Fibroblast of skin of right quadriceps (primary cell): ENCODE results near the gene OLFM2.
"Not testable (repeated sequence)": the region's sequence is repeated elsewhere in the genome, so short reads cannot be mapped to it uniquely, and the experiment has no call there.

ENCODE experiments used
- DNase-seq: peaks from one replicate; pipeline ENCODE4 v3.0.0-alpha.2; 2013

Gene OLFM2

DNA sequence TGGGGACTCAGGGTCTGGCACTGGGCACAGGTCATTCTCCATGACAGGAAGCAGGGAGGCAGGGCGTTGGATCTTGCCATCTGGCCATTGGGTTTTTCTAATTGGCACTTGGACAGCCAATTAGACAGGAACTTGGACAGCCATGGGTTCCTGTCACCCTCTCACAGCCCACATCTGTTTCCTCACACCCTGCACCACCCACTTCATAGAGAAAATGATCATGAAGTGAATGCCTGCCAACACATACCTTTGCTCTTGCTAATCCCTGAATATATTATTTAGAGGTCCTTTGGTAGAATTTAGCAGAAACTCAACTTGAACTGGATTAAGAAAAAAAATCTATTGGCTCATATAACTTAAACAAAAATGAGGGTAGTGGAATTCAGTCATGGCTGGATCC is 4.9 kb upstream of the OLFM2 start:
- no peak for DNase-seq

DNA sequence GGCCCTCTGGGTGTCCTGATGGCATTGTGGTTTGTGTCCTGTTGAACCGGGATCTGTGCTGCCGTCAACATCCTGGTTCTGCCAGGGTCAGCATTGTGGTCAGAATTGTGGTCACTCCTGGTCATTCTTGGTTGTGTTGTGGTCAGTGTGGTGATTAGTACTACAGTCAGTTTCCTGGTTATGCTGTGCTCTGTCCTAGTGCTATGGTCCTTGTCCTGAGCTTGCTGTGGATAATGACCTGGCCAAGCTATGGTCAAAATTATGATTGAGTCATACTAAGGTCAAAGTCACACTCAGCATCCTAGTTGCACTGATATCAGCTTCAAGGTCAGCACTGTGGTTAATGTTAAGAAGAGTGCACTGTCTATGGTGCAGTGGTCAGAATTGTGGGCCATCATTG is 4.5 kb upstream of the OLFM2 start:
- DNase-seq: no peak

DNA sequence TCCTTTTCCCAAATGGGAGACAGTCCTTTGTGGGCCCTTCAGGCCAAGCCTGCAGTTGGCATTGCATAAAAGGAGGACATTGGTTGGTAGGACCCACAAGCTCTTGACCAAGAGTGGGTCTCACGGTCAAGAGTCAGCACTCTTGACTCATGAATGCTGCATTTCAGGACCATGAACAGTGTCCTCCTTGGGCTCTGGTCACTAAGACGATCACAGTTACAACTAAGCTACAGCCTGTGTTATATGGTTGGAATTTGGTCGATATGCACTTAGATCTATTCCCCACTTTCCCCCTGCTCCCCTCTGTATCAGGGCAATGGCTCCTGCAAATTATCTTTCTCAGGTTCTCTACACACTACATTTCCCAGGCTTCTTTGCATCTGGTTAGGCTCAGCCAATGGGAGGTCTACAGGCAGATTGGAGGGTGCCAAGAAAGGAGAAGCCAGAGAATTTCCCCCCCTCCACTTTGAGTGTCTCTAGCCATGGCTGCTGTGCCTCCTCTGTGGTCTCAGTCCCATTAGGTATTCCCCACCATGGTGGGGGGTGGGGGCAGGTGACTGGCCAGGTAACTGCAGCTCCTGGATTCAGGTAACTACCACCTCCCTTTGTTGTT is 3.1 kb upstream of the OLFM2 start:
- DNase-seq: no peak

DNA sequence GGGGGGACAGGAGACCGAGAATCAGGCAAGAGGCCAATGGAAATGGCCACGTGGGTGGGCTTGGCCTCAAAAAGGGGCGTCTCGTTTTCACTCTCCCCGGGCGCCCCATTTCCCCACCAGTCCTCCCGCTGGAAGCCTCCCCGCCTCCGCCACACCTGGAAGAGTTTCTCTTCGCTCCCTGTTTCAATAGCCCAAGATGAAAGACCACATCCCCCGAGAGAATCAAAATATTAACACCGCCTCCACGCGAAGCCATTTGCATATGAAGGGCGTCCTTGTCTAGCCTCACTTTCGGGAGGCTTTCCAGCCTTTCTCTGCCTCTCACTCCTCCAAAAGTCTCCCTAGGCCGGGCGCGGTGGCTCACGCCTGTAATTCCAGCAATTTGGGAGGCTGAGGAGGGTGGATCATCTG is 691 bp upstream of the OLFM2 start:
- no peak for DNase-seq

- no peak for DNase-seq
These were observed 599 bp downstream of the OLFM2 start for GRCh38 chr19:9935506-9936325.

DNA sequence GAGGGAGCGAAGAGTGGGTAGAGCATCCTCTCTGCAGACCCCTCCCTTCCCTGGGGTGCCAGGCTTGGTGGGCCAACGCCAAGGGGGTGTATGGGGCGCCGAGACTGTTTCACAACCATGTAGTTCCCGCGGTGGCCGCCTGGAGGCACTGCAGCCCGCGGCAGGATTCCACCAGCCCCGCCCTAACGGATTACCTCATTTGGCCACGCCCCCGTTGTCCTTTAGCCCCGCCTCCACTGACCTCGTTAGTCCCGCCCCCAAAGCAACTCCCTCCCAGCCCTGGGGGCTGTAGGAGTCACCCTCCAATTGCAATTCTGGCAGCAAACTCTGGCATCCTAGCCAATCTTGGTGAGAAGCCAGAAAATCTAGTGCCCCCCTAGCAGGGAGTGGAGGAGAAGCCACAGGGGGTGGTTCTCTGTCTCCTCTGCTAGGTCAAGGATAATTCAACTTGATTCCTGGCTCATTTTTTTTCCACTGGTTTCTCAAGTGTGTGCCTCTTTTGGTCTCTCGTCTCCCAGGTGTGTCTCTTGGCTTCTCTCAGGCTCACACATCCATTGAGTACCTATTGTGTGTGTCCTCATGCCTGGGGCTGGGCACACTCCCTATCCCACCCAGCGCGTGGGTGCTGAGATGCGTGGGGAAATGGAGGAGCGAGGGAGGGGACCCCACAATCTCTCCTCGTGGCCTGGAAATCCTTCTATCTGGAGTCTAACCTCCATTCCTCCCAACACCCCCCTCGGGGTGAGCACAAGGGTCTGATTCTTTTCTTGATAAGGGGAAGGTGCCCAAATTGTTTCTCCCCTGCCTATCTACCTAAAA is 2.0 kb downstream of the OLFM2 start:
- peak; percentile 86 for DNase-seq

- DNase-seq: no peak
These were observed 3.5 kb downstream of the OLFM2 start for GRCh38 chr19:9932835-9933234.

DNA sequence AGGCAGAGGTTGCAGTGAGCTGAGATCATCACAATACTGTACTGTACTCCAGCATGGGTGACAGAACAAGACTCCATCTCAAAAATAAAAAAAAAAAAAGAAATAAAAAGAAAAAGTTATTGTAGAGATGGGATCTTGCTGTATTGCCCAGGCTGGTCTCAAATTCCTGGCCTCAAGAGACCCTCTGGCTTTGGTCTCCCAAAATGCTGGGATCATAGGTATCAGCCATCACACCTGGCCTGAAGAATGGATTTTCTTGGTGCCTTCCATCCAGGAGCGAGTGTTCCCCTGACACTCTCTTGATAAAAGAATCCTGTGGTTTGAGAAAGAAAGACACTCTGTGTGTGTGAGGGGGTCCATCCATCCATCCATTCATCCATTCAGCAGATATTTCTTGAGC is 4.7 kb downstream of the OLFM2 start:
- no peak for DNase-seq

GRCh38 chr19:9923440-9923839 is 12.9 kb downstream of the OLFM2 start:
- no peak for DNase-seq

DNA sequence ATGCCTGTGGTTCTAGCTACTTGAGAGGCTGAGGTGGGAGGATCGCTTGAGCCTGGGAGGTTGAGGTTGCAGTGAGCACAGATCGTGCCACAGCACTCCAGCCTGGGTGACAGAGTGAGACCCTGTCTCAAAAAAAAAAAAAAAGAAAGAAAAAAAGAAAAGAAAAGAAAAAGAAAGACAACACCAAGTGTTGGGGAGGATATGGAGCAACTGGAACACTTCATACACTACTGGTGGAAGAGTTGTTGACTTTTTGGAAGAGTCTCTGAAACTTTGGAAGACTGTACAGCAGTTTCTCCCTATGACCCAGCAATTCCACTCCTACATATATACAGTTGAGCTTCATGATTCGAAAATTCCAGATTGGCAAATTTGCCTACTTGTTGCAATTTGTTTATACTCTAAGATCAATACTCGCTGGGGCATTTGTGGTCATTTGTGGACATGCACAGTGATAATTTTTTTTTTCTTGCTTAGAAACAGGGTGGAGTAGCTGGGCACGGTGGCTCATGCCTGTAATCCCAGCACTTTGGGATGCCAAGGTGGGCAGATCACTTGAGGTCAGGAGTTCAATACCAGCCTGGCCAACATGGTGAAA is 13.4 kb downstream of the OLFM2 start:
- not testable (repeated sequence) for DNase-seq

- peak; percentile 59 for DNase-seq
These were observed 19.0 kb downstream of the OLFM2 start for GRCh38 chr19:9917321-9917720.

- DNase-seq: no peak
These were observed 19.6 kb downstream of the OLFM2 start for GRCh38 chr19:9916719-9917118.

- peak; percentile 86 for DNase-seq
These were observed 21.8 kb downstream of the OLFM2 start for GRCh38 chr19:9914315-9915207.

DNA sequence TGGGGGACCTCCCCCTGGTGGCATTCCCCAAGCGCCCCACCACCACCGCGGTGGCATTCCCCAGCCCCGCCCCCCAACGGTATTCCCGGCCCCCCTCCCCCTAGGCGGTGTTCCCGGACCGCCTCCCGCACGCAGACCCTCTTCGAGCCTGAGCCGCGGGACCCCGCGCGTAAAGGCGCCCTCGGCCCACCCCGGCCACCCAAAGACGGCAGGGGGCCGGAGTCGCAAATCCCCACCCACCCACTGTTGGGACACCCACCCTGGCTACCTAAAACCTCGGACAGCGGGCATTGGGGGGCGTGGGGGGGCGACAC is 22.4 kb downstream of the OLFM2 start:
- no peak for DNase-seq

DNA sequence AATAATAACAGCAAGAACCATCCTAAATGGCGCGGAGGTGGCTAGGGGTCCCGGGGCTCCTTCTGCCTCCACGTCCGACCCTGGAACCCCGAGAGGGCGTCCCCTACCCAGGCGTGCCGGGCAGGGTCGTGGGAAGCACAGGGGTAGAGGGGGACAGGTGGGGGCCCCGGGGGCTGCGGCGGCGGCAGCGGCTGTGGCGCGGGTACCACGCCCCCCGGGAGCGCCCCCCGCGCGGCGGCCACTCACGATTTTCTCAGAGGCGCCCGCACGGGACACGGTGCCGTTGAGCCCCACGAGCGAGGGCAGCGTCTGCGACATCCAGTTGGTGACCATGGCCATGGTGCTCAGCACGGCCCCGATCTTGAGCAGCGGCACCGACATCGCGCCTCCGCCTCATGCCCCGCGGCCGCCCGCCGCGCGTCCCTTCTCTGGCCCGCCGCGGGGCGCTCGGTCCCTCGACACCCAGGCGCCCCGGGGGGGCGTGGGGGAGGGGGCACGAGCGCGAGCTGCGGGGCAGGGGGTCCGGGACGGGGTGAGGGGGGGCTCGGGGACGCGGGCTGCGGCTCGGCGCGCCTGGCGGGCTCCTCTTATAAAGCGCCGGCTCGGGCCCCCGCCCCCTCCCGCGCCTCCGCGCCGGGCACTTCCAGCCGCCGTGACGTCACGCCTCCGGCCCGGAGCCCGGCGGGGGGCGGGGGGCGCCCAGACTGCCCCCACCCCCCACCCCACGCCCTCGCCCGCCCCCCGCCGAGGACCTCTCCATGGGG is 22.9 kb downstream of the OLFM2 start:
- no peak for DNase-seq

DNA sequence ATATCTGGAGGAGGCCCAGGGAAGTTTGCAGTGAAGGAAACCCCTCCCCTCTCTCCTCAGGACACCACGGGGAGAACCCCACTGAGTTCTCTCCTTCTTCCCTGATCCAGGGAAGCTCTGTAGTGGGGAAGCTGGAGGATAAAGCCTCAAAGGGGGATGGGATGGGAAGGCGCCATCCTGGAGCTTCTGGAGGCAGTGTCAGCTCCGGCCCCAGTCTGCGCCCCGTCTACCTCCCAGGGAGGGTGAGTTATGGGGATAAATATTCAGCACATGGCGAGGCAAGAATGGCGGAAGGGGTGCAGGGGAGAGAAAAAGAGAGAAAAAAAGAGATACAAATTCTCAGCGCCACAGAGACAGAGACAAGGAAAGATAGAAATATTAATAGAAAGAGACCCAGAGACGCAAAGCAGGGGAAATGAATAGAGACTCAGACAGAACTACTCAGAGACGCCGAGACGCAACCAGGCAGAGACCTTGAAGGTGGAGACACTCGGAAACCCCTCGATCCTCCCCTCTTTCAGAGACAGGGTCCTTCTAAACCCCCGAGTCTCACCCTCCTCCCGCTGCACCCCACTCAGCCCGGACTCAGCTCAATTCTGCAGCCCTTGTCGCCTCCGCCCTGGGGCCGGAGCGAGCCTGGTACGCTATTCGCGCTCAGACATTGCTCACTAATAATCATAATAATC is 23.6 kb downstream of the OLFM2 start:
- DNase-seq: no peak

- no peak for DNase-seq
These were observed 24.7 kb downstream of the OLFM2 start for GRCh38 chr19:9911524-9912185.

DNA sequence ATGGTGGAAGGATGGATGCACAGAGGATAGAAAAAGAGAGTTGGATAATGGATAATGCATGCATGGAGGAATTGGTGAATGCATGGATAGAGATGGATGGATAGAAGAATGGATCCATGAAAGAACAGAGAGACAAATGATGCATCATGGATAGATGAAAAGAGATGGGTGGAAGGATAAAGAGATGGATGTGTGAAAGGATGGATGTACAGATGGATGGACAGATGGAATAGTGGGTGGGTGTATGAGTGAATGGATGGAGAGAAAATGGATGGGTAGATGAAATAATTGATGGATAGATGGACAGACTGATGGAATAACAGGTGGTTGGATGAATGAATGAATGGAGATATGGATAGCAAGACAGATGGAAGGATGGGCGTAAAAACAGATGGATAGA is 25.7 kb downstream of the OLFM2 start:
- DNase-seq: no peak

DNA sequence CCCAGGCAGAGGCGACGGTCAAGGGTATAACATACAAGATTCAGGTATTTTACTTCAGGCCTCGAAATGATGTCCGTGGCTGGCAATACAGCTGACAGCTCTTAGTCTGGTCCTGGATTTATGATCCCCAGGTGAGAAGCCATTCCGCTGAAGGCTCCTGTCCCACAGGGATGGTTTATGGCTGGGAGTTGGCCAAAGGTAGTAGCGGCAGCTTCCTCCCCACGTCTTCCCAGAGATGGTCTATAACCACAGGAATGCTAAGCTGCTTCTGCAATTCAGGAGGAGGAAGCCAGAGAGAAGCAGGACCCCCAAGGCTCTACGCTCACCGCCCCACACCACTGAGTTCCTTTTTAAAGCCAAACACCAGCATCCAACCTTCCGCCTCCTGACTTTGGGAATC is 27.1 kb downstream of the OLFM2 start:
- peak; percentile 44 for DNase-seq

DNA sequence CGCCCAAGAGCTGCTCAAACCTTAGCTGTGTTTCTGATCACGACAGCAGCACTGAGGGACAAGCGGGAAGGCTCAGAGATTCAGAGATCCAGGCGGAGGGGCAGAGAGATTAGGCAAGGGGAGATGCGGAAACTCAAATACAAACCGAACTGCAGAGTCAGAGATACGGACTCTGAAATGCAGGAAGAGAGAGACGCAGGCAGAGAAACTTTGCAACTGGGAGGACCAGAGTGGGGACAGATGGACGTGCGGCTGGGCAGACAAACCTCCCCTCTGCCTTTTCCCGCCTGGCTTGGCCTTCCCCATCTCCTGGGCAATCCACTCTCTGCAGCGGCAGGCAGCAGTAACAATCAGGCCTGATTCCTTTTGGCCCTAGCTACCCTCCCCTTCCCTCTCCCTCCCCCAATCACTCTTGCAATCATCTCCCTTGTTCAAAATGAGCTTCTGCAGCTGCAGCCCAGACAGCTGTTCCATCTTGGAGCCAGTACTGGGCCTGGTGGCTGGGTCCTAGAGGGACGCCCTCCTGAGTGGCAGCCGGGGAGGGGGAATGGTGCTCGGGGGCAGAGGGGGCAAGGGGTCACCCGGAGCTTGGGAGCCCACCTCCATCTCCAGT is 29.7 kb downstream of the OLFM2 start:
- no peak for DNase-seq
